GM23248 (cell line): ENCODE data around the gene OLFML1.

Experiments used
- EZH2 ChIP-seq: fragments of 200-600 bp; sonication (generic); IDR thresholded peaks from 2 replicates; pipeline ENCODE4 v1.6.1; 2018; ENCODE audit warnings: antibody characterized with exemption, mild to moderate bottlenecking; ENCODE audit not compliant: insufficient read depth, poor library complexity, severe bottlenecking
- EZH2phosphoT487 ChIP-seq: fragments of 200-600 bp; sonication (generic); IDR thresholded peaks from 2 replicates; pipeline ENCODE4 v1.6.1; 2018; ENCODE audit warnings: antibody characterized with exemption, moderate library complexity, mild to moderate bottlenecking, low read depth; ENCODE audit not compliant: insufficient read depth

- TF ChIP-seq EZH2phosphoT487 = no peak
- TF ChIP-seq EZH2 = no peak
Measured at GRCh38 chr11:7506243-7506642, 20.9 kb downstream of the OLFML1 start.
